ENCODE measurements around the gene KIF12.

DNA sequence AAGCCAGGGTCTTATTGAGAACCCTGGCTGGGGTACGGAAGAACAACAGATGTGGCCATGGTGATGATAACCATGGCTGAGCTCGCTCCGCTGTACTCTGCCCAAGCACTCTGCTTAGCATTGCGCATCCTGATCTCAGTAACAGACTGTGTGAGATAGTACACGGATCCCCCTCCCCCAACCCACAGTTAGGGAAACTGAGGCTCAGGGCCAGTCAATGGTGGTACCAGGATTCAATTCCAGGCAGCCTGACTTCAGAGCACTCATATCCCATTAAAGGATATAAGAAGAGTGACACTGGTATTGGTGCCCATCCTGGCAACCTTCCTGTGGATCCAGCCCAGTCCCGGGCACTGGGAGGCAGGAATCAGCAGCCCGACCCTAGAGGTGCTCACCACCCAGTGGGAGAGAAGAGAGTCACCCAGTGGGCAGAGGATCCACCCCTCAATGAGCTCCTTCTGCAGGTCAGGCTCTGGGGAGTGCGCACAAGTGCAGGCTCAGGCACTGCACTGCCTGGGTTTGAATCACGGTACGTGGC lies 26.5 kb upstream of the KIF12 start:
- TF ChIP-seq GATA3 (IDR thresholded peaks at IDR 0.05; ENCODE audit: low read depth, low read length) (no peak), GATA2 (IDR thresholded peaks at IDR 0.05; ENCODE audit: low read depth, low read length) (no peak)

All from SH-SY5Y (cell line).